Measurements from ENCODE around the gene PPP1CA.

- TF ChIP-seq CTCF (IDR thresholded peaks at IDR 0.05) (no peak), EZH2 (IDR thresholded peaks at IDR 0.05; ENCODE audit: borderline replicate concordance, insufficient read depth, low read depth, low read length, poor library complexity, severe bottlenecking) (no peak)
Observed at GRCh38 chr11:67411785-67412152, 10.1 kb upstream of the PPP1CA start.

Data from B cell (primary cell).